HL-60 (cell line): Measurements from ENCODE around the gene SHISA4.
A peak's percentile ranks its signal among the peaks of the same experiment; 100 is the strongest.

Experiments used
- DNase-seq, 2 experiments: peaks; one replicate each; pipeline ENCODE4 v3.0.0-alpha.2; 2010 to 2020; ENCODE audit warnings: low read depth in 1 of 2, low spot score in 1 of 2
- H3K27ac ChIP-seq: fragments of 250-450 bp; sonication (Bioruptor Pico); replicated peaks from 2 replicates; pipeline ENCODE4 v1.5.1; 2020; ENCODE audit warnings: mild to moderate bottlenecking, moderate library complexity
- H3K27me3 ChIP-seq: fragments of 250-450 bp; sonication (Bioruptor Pico); 2 replicates; pipeline ENCODE4 v1.5.1; 2021; ENCODE audit warnings: mild to moderate bottlenecking, moderate library complexity; ENCODE audit not compliant: insufficient read depth, poor library complexity, severe bottlenecking
- H3K4me3 ChIP-seq: replicated peaks from 2 replicates; pipeline ENCODE4 v1.5.1; 2011; ENCODE audit warnings: mild to moderate bottlenecking, control low read depth, low read length; ENCODE audit not compliant: insufficient read depth
- GABPA ChIP-seq: IDR thresholded peaks from 2 replicates; pipeline ENCODE4 v1.6.1; 2012; ENCODE audit warnings: low read depth
- POLR2AphosphoS5 ChIP-seq: IDR thresholded peaks from 2 replicates; pipeline ENCODE4 v1.6.1; 2012; ENCODE audit warnings: low read depth
- SPI1 ChIP-seq: IDR thresholded peaks from 2 replicates; pipeline ENCODE4 v1.6.1; 2012; ENCODE audit warnings: low read depth, mild to moderate bottlenecking, borderline replicate concordance
- TF ChIP-seq, protein P1 (sequence below): IDR thresholded peaks from 2 replicates; pipeline ENCODE4 v1.6.1; 2012; ENCODE audit warnings: low read depth; ENCODE audit not compliant: insufficient replicate concordance
- TF ChIP-seq, protein P2 (sequence below): IDR thresholded peaks from one replicate; pipeline ENCODE4 v1.5.1; 2011; ENCODE audit warnings: low read length, control low read depth, inconsistent platforms; ENCODE audit not compliant: insufficient read depth

Gene SHISA4

DNA sequence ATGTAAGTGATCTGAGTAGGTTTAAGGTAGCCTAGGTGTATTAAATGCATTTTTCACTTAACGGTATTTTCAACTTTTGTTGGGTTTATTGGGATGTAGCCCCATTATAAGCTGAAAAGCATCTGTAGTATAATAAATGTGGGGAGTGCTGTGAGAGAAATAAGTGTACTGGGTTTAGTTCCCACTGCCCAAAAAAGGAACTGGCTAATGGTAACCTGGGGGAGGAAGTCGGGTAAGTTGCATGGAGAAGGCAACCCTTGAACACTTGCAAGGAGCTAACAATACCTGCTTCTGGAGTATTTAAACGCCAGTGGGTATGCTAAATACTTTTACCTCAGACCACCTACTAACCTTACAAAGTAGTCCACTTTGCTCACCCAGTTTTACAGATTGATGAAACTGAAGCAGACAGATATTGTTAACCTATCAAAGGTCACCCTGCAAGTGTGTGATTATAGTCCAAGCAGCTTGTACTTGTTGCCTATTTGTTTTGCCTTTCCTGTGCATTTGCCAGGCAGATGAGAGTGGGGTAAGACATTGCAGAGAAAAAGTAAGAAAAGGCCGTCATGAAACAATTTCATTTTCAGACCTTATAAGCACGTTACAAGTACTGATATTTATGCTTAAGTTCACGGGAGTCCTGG is 7.6 kb upstream of the SHISA4 start:
- H3K27ac ChIP-seq, result no peak overlapping the region
- H3K27me3 ChIP-seq, result no peaks in the 10 kb centered on the region
- no peak for TF ChIP-seq GABPA
- no peak for TF ChIP-seq POLR2AphosphoS5
- TF ChIP-seq, protein P1, sequence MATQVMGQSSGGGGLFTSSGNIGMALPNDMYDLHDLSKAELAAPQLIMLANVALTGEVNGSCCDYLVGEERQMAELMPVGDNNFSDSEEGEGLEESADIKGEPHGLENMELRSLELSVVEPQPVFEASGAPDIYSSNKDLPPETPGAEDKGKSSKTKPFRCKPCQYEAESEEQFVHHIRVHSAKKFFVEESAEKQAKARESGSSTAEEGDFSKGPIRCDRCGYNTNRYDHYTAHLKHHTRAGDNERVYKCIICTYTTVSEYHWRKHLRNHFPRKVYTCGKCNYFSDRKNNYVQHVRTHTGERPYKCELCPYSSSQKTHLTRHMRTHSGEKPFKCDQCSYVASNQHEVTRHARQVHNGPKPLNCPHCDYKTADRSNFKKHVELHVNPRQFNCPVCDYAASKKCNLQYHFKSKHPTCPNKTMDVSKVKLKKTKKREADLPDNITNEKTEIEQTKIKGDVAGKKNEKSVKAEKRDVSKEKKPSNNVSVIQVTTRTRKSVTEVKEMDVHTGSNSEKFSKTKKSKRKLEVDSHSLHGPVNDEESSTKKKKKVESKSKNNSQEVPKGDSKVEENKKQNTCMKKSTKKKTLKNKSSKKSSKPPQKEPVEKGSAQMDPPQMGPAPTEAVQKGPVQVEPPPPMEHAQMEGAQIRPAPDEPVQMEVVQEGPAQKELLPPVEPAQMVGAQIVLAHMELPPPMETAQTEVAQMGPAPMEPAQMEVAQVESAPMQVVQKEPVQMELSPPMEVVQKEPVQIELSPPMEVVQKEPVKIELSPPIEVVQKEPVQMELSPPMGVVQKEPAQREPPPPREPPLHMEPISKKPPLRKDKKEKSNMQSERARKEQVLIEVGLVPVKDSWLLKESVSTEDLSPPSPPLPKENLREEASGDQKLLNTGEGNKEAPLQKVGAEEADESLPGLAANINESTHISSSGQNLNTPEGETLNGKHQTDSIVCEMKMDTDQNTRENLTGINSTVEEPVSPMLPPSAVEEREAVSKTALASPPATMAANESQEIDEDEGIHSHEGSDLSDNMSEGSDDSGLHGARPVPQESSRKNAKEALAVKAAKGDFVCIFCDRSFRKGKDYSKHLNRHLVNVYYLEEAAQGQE, result no peak
- TF ChIP-seq SPI1, result peak; percentile 97
- DNase-seq, result peak; percentile 15 to 52
- no peak overlapping the region for H3K4me3 ChIP-seq

DNA sequence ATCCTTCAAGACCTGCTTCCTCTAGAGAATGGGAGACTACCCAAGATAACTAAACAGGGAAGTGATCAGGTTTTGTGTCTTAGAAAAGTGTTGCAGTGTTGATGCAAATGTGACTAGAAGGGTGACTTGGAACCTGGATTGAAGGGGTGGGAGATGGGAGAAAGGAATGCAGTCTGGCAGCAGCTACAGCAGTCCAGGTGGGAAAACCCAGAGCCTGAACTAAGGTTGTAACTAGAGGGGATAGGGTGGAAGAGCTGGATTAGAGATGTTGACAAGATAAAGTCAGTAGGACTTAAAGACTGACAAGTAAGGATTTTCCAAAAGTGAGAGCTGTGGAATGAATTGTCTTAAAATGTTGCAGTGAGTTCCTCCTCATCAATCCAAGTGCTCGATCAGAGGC is 7.1 kb upstream of the SHISA4 start:
- TF ChIP-seq GABPA (no peak), SPI1 (no peak), POLR2AphosphoS5 (no peak)
- TF ChIP-seq, protein P2, sequence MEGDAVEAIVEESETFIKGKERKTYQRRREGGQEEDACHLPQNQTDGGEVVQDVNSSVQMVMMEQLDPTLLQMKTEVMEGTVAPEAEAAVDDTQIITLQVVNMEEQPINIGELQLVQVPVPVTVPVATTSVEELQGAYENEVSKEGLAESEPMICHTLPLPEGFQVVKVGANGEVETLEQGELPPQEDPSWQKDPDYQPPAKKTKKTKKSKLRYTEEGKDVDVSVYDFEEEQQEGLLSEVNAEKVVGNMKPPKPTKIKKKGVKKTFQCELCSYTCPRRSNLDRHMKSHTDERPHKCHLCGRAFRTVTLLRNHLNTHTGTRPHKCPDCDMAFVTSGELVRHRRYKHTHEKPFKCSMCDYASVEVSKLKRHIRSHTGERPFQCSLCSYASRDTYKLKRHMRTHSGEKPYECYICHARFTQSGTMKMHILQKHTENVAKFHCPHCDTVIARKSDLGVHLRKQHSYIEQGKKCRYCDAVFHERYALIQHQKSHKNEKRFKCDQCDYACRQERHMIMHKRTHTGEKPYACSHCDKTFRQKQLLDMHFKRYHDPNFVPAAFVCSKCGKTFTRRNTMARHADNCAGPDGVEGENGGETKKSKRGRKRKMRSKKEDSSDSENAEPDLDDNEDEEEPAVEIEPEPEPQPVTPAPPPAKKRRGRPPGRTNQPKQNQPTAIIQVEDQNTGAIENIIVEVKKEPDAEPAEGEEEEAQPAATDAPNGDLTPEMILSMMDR, result no peak
- TF ChIP-seq, protein P1, result no peak
- DNase-seq, result no peak
- no peaks in the 10 kb centered on the region for H3K27me3 ChIP-seq
- no peak overlapping the region for H3K4me3 ChIP-seq
- 0 out of 2 replicates have a peak overlapping the region, but pooled peaks have one; percentile 3 for H3K27ac ChIP-seq

DNA sequence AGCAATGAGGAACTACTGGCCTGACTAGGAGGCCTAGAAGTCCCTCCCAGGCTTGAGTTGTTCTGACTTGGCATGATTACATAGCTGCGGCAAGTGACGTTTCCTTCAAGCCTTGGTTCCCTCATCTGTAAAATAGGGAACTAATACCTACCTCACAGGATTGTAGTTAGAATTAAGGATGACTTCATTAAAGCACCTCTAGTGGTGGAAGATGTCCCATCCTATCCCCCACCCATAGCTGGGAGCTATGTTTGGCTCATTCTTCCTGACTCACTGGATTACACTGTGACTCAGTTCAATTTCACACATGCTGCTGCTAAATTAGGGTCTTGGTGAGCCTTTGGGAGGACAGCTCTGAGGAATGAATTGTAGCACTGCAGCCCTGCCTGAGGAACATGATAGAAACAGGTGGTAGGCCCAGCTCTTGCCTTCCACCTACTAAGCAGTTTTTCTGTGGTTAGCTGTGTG is 6.0 kb upstream of the SHISA4 start:
- peak; percentile 66 to 93 for DNase-seq

More for the DNA sequence above, 6.0 kb upstream of the SHISA4 start:
- TF ChIP-seq GABPA (no peak), POLR2AphosphoS5 (peak; percentile 48; the same call in 1 of the 2 replicates), SPI1 (peak; percentile 5; the same call in 1 of the 2 replicates)
- TF ChIP-seq, protein P2, result peak; percentile 28
- TF ChIP-seq, protein P1, result no peak
- no peak overlapping the region for H3K4me3 ChIP-seq
- H3K27me3 ChIP-seq, result peaks cover 8% of the 10 kb centered on the region
- H3K27ac ChIP-seq, result peak overlapping the region; percentile 19
